ENCODE data around the gene PACSIN1.

PACSIN1 gene

DNA sequence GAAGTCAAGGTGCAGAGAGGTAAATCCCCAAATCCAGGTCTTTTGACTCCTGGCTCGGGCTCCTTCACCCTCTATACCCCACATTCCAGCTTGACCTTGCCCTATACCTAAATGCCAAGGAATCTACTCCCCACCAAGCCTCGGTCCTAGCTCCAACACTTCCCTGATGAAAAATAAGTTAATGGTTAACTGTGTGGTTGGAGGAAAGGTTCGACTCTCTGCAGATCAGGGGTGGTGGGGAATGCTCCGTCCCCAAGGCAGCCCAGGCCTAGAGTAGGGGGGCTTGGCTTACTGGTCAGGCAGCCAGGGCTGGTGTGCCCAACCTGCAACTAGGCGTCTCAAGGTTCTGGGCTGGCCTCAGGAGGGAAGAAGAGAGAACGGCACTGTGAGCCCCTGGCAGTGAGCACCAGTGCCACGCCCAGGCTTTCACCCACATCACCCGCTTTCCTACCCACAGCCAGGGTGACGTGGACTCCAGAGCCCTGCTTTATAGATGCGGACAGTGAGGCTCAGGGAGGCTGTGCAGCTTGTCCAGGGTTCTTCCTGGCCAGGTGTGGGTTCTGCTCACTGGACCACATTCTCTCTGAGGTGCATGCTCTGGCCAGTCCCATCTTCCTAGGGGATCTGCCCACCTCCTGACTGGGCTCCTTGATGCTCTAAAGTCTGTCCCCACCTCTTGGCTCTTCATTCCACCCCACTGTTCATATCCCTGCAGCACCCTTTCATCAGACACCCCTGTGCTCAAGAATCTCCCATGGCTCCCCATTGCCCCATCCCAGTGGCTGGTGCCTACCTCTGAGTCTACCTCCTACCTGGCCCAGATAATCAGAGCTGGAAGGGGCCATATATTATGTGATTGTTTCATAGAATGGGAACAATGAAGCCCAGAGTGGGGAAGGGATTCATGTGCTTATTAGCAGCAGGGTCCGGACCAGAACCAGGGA, 82.1 kb downstream of the PACSIN1 start:
- DNase-seq = no peak

DNA sequence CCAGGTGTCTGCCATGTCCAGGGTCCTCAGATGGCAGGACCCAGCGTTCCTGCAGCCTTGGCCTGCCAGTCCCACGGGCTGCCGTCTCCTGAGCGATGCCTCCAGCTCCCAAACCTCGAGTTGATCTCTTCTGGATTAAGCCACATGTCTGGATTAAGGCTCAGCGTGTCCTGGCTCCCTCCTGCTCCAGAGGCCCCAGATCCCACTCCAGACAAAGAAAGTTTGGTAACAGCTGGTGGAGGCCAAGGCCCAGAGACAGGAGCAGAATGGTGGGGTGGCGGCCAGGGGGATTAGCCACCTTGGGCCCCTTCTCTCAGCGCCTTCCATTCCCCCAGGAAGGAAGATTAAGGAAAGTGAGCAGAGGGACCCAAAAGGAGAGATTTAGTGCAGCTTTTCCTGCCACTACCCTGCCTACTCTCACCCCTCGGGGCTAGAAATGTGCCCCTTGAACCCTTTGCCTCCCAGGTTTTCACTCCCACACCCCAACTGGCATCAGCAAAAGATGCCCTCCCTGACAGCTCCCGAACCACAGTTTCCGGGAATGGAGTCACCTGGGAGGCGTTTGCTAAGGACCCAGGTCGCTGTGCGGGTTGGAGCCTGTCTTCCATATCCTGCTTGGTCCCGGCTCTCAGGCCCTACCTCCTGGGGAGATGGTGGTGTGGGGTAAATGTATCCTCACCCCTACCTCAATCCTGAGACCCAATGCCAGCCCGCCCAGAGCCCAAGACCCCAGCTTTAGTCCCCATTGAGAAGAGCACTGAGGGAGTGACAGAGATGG, 83.3 kb downstream of the PACSIN1 start:
- no peak for DNase-seq

DNA sequence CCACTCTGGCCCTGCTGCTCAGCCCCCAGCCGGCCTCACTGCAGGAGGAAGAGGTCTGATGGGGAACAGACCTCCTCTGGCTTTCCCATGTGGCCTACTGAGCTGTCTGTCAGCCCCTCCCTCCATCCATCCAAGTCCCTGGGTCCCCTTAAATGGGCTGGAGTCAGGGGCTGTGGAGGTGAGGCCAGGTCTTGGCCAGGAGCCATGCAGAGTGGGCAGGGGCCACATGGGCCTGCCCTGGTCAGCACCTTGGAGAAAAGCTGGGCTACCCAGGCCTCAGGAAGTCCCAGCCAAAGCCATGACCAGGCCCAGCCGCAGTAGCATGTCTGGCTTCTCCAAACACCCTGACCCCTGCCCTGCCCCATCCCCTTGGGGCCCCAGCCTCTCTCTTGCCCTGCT, 83.9 kb downstream of the PACSIN1 start:
- DNase-seq = no peak

DNA sequence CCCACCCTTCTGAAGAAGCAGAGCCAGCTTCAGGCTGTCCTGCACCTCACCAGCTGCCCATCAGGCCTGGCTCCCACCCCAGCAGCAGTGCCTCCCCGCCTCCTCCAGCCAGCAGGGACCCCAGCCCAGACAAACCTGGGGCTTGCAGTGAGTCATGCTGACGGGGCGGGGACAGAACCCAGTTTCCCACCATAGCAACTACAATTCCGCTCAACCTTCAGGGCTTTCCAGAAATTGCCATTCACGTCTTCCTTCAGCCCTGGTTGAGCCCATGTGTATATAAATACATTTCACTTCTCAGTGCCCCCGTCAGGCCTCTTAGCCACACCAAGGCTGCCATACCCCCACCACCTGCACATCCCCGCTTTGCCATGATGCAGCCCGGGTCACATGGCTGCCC, 85.8 kb downstream of the PACSIN1 start:
- no peak for DNase-seq

DNA sequence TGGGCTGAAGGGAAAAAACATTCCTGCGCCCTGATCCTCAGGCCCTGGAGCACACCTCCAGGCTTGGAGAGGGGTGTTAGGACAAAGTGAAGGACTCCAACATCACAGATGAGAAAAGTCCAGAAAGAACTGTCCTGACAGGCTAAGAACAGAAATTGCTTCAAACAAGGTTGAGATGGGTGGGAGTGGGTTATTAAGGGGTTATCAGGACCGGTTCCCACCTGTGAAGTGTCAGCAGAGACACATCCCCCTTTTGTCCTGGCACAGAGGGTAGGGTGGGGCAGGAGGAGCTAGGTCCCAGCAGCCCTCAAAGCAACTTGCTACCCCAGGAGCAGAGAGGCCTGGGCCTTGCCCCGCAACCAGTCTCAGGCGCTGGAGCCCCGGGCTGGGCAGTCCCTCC, 86.7 kb downstream of the PACSIN1 start:
- no peak for DNase-seq

DNA sequence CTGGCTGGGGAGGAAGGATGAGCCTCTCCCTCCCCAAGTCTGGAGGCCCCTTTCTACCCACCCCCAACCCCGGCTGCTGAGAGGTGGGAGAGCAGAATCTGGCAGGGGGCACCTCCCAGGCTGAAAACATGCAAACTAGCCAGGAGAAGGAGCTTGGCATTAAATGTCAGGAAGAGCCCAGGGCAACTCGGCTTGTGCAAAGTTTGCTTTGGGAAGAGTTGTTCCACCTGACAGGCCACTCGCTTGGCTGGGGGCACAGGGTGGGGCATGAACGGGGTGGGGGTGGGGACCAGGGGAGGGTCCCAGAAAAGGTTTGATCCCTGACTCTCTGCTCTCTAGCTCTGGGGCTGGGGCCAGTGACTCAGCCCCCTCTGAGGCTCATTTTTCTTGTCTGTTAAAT, 87.3 kb downstream of the PACSIN1 start:
- DNase-seq = no peak

DNA sequence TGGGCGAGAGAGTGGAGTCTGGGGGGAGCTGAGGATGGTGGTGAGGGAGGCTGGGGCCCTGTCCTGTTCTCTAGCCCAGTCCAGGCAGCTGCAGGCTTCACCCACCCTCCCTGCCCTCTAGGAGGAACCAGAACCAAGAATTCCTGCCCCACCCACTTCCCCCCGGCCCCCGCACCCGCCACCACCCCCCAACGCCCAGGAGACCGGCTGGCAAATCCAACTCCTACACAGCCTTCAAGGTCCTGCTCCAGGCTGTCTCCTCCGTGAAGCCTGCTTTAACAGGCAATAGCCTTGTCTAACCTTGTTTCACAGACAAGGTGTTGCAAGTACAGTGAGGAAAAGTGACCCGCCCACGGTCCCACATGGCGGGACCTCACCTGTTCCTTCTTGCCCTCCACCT, 87.9 kb downstream of the PACSIN1 start:
- DNase-seq = no peak

DNA sequence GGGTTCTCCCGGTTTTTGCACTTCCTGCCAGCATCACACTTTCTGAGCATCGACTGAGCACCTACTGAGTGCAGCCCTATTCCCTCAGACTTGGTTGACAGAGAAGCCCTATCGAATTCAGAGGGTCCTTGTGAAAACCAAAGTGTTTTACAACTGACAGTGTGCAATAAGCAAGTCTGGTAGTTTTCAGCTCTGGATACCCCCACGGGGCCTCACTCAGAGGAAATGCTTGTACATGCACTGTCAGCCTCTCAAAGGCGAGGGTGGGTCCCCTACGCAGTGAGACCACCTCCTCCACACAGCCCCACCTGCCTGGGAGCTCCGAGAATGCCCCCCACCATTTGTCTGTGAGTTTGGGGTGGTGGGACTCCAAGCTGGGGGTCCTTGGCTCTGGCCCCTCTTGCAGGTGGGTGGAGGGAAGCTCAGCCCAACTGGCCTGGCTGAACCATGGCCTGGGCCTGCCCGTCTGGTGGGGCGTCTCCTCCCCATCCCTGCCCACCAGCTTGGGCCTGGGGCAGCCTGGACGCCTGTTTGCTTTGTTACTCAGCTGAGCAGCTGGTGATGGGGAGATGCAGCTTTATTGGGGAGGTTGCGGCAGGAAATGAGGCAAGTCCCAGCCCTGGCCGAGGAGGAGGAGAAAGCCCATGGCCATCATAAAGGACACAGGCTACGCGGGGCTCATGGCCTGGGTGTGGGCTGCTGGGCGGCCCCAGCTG, 88.6 kb downstream of the PACSIN1 start:
- no peak for DNase-seq

DNA sequence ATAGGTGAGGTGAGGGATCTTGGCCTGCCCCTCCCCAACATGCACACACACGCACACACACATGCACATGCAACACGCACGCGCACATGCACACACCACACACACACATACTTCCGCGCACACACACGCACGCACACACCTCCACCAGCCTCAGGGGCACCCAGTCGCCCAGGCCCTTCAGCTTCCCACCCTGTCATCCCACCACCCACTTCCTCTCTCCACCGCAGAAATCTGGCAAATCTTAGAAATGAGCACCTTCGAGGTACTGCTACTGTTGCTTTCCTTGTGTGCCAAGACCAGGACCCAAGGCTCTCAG, 89.1 kb downstream of the PACSIN1 start:
- DNase-seq = no peak

DNA sequence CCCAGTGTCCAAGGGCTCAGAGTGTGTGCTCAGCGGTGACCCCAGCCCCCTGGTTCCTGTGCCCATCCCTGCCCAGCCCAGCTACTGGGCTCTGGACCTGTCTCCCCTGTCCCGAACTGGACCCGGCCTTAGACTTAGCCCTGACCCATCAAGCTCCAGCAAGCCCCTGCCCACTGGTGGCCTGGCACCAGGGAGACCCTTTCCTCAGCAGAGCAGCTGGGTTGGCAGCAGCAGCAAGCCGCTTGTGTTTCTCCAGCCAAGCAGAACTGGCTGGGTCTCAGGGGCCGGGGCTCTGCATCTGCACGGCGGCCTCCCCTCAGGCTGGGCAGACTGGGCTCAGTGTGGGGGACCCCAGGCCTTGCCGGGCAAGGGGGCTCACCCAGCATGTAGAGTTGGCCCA, 89.5 kb downstream of the PACSIN1 start:
- DNase-seq = no peak

DNA sequence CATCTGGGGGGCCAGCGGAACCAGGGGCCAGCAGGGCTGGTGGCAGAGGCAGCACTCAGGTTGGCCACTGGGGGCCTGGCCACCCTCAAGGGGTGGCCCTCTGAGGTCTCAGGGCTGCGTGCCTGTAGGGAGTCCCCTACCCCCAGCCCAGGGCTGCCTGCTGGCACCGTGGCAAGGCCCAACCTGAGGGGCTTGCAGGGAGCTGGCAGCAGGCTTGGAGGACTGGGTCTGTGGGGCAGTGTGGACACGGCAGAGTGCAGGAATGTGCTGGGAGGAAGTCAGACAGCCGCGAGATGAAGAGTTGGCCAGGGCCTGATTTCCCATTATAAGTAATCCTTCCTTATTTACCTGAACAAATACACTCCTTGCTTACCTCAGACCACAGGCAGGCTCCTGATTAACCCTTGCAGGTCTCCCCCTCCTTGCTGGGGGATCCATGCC, 90.2 kb downstream of the PACSIN1 start, which contains the start of gene SPDEF:
Gene SPDEF, minus strand, starts transcription at position 299 of the 441 bp plus-strand sequence. CDS start 11,874 bp downstream, outside the sequence.
- DNase-seq = no peak

DNA sequence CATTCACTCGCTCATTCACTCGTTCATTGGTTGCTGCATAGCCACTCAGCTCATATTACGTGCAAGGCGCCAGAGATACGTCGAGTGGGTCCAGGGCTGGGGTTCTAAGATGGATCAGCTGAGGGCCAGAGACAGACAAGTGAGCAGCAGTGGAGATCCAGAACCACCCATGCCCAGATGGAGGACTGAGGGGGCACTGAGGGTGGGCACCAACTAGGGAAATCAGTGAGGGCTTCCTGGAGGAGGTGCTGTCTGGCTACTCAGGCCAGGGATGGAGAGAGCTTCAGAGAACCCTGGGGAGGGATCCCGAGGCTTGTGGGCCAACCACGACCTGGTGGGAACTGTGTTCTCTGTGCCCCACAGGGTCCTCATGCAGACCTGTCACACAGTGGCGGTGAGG, 90.6 kb downstream of the PACSIN1 start:
- DNase-seq = no peak

DNA sequence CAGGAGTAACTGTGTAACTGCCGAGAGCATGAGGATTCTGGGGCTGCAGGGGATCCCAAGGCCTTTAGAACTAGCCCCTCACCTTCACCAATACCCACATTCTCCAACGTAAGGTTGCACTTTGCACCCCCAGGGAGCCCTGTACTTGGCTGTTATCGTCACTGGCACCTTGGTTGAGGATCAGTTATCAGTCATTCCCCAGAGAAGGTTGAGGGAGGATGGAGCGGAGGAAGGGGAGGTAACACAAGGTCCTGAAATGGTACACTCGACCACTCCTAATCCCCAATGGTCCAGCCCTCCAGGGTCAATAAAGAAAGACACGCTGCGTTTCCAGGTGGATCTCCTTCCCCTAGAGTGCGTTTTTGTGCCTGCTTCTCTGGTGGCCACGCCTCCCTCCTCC, 91.4 kb downstream of the PACSIN1 start:
- DNase-seq = no peak

DNA sequence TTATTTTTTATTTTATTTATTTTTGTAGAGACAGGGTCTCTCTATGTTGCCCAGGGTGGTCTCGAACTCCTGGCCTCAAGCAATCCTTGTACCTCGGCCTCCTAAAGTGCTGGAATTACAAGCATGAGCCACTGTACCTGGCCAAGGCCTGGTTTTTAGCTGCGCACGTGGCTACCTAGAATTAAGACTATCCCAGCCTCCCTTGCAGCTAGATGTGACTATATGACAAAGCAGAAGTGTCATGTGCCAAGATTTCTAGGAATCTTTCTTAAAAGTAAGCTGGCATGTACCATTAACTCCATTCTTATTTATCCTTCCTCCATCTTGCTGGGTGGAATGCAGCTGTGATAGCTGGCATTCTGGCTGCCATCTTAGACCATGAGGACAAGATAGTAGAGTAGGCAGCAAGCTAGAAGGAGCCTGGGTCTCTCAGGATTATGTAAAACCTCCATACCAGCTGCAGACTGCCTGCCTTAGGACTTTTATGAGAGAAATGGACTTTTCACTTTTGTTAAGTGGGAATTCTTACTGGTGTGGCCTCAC, 92.4 kb downstream of the PACSIN1 start:
- DNase-seq = no peak

DNA sequence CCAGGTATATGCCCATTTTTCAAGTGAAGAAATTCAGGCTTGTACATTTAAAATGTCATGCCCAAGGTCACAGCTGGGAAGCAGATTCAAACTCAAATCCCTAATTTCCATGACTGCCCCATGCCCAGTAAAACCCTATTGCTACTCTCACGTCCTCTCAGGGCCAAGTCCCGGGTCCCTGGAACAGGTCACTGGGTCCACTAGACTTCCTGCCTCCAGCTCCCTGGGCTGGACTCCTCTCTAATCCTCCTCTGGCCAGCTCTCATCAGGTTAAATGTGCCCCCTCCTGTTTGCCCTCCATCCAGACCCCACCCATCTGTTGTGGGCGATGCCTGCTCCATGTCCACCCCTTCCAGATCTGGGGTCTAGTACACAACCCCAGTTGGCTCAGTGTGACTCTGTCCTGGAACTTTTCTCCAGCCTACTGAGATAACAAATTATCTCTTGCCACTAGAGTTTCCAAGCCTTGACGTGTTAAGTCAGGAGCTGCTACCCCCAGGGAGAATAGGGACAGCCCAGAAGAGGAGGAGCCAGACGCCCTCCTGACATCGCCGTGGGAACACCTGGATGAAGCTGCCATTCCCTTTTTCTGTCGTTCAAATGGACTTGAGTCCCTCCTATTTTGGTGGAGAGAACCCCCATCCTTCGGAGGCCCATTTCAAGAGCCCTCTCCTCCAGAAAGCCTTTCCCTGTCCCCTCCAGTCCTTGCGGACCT, 93.9 kb downstream of the PACSIN1 start:
- no peak for DNase-seq

DNA sequence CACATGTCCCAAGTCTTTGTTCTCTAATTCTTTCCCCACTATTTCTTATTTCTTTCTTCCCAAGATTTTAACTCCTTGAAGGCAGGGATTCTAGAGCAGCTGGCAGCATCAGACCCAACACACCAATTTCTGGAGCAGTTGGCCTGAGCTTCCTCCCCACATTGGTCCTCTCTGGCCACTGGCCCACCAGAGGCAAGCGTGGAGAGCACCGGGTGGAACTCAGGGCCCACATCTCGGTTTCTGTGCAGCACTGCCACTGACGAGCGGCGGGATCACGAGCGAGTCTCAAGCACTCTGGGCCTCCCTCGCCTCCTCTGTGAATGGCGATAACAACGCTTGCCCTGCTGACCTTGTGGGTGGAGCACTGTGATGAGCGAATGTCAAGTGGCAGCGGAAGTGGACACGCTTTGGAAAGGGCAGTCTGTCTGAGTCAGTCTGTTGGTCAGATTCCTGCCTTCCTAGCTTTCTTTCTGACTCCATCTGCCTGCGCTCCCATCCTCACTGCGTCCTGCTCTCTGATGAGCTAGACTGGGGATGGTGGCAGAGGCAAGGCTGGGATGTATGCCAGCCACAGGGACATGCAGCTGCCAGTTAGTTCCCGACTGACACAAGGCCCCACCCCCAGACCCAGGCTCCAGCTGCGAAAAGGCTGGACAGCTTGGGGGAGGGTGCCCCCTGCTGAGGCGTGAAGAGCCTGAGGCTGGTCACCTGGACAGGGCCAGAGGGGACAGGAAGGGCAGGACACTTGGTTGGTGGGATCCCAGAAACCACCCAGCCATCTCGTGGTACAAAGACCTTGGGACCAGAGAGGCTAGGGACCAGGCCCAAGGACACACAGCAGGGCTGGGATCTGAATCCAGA, 94.7 kb downstream of the PACSIN1 start:
- no peak for DNase-seq

DNA sequence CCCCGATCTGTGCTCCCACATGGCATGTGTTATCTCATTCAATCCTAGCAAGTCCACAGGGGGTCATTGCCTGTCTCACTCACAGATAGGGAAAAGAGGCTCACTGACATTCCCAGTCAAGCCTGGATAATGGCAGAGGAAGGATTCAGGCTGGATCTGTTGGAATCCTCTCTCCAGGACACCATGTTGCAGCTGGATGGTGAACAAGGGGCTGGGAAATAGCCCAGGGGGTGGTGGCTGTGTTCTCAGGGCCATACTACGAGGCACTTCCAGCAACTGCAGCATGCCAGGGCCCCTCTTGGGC, 95.3 kb downstream of the PACSIN1 start:
- DNase-seq = no peak

DNA sequence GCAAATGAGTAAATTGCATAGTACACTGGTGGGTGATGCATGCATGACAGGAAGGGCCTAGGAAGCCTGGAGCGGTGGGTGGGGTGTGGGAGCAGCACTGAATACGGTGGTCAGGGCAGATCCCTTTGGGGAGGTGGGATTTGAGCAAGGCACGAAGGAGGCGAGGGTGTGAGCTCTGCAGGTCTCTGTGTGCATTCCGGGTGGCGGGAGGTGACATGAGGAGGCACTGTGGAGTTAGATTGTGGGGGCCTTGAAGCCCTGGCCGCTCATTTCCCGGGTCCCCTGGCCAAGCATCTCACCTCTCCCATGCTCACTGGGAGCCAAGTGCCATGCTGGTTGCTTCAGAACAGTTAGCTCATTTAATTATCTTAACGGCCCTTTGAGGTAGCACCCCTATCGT, 96.5 kb downstream of the PACSIN1 start:
- DNase-seq = no peak

DNA sequence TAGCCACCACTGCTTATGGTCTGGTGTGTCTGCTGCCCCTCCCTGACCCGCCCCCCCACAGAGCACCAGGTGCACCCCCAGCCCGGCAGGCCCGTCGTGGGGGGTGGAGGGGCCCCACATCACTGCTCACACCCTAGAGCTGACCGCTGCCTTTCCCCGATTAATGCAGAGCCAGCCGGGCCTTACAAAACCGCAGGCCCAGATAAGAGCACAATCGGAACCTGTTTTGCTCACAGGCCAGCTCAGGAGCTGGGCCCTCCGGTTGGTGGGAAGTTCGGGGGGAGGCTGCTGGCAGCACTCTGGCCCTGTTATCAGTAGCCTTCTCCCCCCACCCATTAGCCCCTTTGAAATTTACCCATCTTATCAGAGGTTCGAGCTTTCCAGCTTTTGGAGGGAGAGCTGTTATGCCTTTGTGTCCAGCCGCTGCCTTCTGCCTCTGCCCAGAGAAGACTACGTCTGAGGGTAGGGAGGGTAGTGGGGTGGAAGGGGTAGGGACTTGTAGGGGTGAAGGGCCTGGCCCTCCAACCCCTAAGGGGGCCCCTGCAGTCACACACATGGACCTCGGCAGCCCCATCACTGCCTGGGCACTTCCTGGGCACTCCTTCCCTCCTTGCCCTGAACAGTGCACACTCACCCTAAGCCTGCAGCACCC, 97.1 kb downstream of the PACSIN1 start:
- DNase-seq = no peak

DNA sequence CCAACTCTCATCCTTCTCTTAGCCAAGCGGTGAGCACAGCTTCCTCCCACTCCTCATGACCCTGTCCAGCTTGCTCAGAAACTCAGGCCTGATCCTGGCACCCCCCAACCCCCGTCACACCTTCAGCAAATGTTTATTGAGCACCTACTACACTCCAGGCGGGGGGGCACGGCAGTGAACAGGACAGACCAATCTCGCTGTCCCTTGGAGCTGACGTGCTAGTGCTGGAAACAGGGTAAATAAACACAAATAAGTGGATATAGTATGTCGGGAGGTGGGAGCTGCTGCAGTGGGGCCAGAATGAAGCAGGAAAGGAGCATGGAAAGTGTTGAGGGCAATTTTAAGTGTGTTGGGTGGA, 97.6 kb downstream of the PACSIN1 start:
- no peak for DNase-seq

DNA sequence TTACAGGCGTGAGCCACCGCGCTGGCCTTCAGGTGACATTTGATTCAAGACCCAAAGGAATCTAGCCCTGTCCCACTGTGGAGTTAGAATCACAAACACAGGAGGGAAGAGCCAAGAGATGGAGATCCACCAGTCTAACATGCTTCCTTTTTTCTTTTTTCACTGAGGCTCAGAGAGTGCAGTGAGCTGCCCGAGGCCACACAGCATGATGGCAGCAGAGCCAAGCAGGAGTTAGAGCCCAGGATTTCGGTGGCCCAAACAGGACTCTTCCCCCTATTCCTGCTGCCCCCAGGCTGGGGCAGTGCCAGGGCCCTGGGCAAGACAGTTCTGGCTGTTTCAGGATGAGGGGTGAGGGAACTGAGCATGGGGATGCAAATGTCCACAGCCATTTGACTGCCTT, 98.3 kb downstream of the PACSIN1 start:
- DNase-seq = no peak
